Liver (tissue), 9 donors: ENCODE measurements around the gene NDUFS3. TPM values are rescaled to one million over a fixed set of nuclear protein-coding genes. Genes with fewer than 3 reads are reported as not detected.

ENCODE experiments used
- DNase-seq: peaks from one replicate; pipeline ENCODE4 v3.0.0-alpha.2; 2017; ENCODE audit warnings: low spot score
- H3K27ac ChIP-seq, 2 donors: one replicate each; pipeline ENCODE4 v1.7.0; 2013; ENCODE audit warnings: inconsistent platforms in 2 of 2, low read length in 2 of 2, control low read depth in 1 of 2, low read depth in 1 of 2, mild to moderate bottlenecking in 1 of 2
- H3K27me3 ChIP-seq, 4 donors: one replicate each; pipeline versions ENCODE4 v1.6.1 to v1.7.0; 2013; ENCODE audit warnings: low read length in 3 of 4, inconsistent platforms in 1 of 4, mild to moderate bottlenecking in 1 of 4, moderate library complexity in 1 of 4; ENCODE audit not compliant: control insufficient read depth in 4 of 4, insufficient read depth in 4 of 4
- H3K36me3 ChIP-seq, 4 donors: one replicate each; pipeline versions ENCODE4 v1.6.1 to v1.7.0; 2013; ENCODE audit warnings: low read length in 3 of 4, mild to moderate bottlenecking in 3 of 4, low read depth in 1 of 4, moderate library complexity in 1 of 4; ENCODE audit not compliant: control insufficient read depth in 4 of 4, insufficient read depth in 3 of 4
- H3K4me1 ChIP-seq, 4 donors: one replicate each; pipeline versions ENCODE4 v1.6.1 to v1.7.0; 2013; ENCODE audit warnings: low read length in 3 of 4, mild to moderate bottlenecking in 3 of 4, moderate library complexity in 1 of 4; ENCODE audit not compliant: control insufficient read depth in 4 of 4, insufficient read depth in 4 of 4
- H3K4me3 ChIP-seq, 3 donors: one replicate each; pipeline versions ENCODE4 v1.6.1 to v1.7.0; 2013; ENCODE audit warnings: low read length in 3 of 3, control low read depth in 1 of 3, low read depth in 1 of 3, mild to moderate bottlenecking in 1 of 3
- H3K9ac ChIP-seq, 2 donors: one replicate each; pipeline ENCODE4 v1.7.0; 2013; ENCODE audit warnings: low read length in 2 of 2, mild to moderate bottlenecking in 2 of 2, moderate library complexity in 2 of 2, control low read depth in 1 of 2, low read depth in 1 of 2
- H3K9me3 ChIP-seq, 4 donors: one replicate each; pipeline versions ENCODE4 v1.6.1 to v1.7.0; 2013; ENCODE audit warnings: low read length in 3 of 4; ENCODE audit not compliant: control insufficient read depth in 4 of 4
- ATF3 ChIP-seq: IDR thresholded peaks from 2 replicates; pipeline ENCODE4 v1.6.1; 2016; ENCODE audit warnings: antibody characterized with exemption
- CTCF ChIP-seq: fragments of 150-350 bp; IDR thresholded peaks from 2 replicates; pipeline ENCODE4 v1.5.1; 2017; ENCODE audit warnings: improper control_type of control experiment, low read depth, low read length; ENCODE audit not compliant: missing input control
- EGR1 ChIP-seq, 2 donors: IDR thresholded peaks; 2 replicates each; pipeline ENCODE4 v1.6.1; 2016 to 2018; ENCODE audit warnings: antibody characterized with exemption in 2 of 2, low read depth in 2 of 2
- FOXA1 ChIP-seq: IDR thresholded peaks from 2 replicates; pipeline ENCODE4 v1.6.1; 2016; ENCODE audit warnings: antibody characterized with exemption
- FOXA2 ChIP-seq: IDR thresholded peaks from 2 replicates; pipeline ENCODE4 v1.6.1; 2016; ENCODE audit warnings: antibody characterized with exemption
- HNF4A ChIP-seq, 2 donors: conservative IDR thresholded peaks; 2 replicates each; pipeline ENCODE4 v1.6.1; 2016; ENCODE audit warnings: antibody characterized with exemption in 2 of 2, mild to moderate bottlenecking in 2 of 2
- HNF4G ChIP-seq: IDR thresholded peaks from 2 replicates; pipeline ENCODE4 v1.6.1; 2016; ENCODE audit warnings: antibody characterized with exemption
- JUND ChIP-seq, 2 donors: IDR thresholded peaks; 2 replicates each; pipeline ENCODE4 v1.6.1; 2016; ENCODE audit warnings: antibody characterized with exemption in 2 of 2
- MAX ChIP-seq: IDR thresholded peaks from 2 replicates; pipeline ENCODE4 v1.6.1; 2016; ENCODE audit warnings: antibody characterized with exemption
- NR2F2 ChIP-seq: IDR thresholded peaks from 2 replicates; pipeline ENCODE4 v1.6.1; 2016; ENCODE audit warnings: antibody characterized with exemption
- RAD21 ChIP-seq, 2 donors: IDR thresholded peaks; 2 replicates each; pipeline ENCODE4 v1.6.1; 2016; ENCODE audit warnings: antibody characterized with exemption in 2 of 2, mild to moderate bottlenecking in 2 of 2
- REST ChIP-seq: IDR thresholded peaks from 2 replicates; pipeline ENCODE4 v1.6.1; 2016; ENCODE audit warnings: antibody characterized with exemption, mild to moderate bottlenecking
- RXRA ChIP-seq, 2 donors: IDR thresholded peaks; 2 replicates each; pipeline ENCODE4 v1.6.1; 2017 to 2018; ENCODE audit warnings: antibody characterized with exemption in 2 of 2, mild to moderate bottlenecking in 1 of 2
- SP1 ChIP-seq: IDR thresholded peaks from 2 replicates; pipeline ENCODE4 v1.6.1; 2018; ENCODE audit warnings: antibody characterized with exemption, mild to moderate bottlenecking
- TAF1 ChIP-seq: conservative IDR thresholded peaks from 2 replicates; pipeline ENCODE4 v1.6.1; 2016; ENCODE audit warnings: antibody characterized with exemption, mild to moderate bottlenecking
- YY1 ChIP-seq: IDR thresholded peaks from 2 replicates; pipeline ENCODE4 v1.6.1; 2016; ENCODE audit warnings: antibody characterized with exemption, mild to moderate bottlenecking
- ZBTB33 ChIP-seq: IDR thresholded peaks from 2 replicates; pipeline ENCODE4 v1.6.1; 2016; ENCODE audit warnings: antibody characterized with exemption
- WGBS: extraction: QIAGEN DNeasy Blood & Tissue Kit; methylation state at CpG from one replicate; pipeline ENCODE4 v1.1.7; 2013; 5-methylcytosine and 5-hydroxymethylcytosine counted together
- polyA plus RNA-seq, 2 donors: library from polyadenylated mRNA; stranded (reverse) in 1 of 2; unstranded in 1 of 2; fragments of 200-250 nt in 1 of 2; fragments of >200 nt in 1 of 2; fragmentation: Nextera tagmentation in 1 of 2; extraction: Ambion mirVana in 1 of 2; gene quantifications; one replicate each; pipeline versions ENCODE4 v1.2.1 to v1.2.3, GENCODE V29; 2013 to 2015
- total RNA-seq, 2 donors: library from RNA; depleted of rRNA; stranded (reverse); fragments of >200 nt; gene quantifications; one replicate each; pipeline ENCODE4 v1.2.3, GENCODE V29; 2014
- donor health status: healthy.
- donor health status: healthy.
- donor health status: healthy.
- donor health status: healthy.
- donor health status: healthy.

NDUFS3 gene
- total and polyA plus RNA-seq, 4 donors = 43.8 to 101 (median 67.8) TPM

- H3K4me1 ChIP-seq = peaks cover 0 to 6% (median 2%) of the 10 kb centered on the region in 4 donors
- DNase-seq = no peak
- no peaks in the 10 kb centered on the region for H3K36me3 ChIP-seq
- 89% methylated on average over 2 of the region's 2 CpGs for WGBS
- peaks cover 0 to 7% (median 2%) of the 10 kb centered on the region in 4 donors for H3K27me3 ChIP-seq
- H3K9ac ChIP-seq = no peak overlapping the region
- H3K9me3 ChIP-seq = peaks cover 0 to 7% (median 1%) of the 10 kb centered on the region in 4 donors
- no peak overlapping the region for H3K4me3 ChIP-seq
- no peak overlapping the region for H3K27ac ChIP-seq
- no peak for TF ChIP-seq JUND (IDR thresholded peaks at IDR 0.05)
- TF ChIP-seq ZBTB33 = no peak
- TF ChIP-seq SP1 = no peak
- no peak for TF ChIP-seq CTCF
- no peak for TF ChIP-seq RXRA (IDR thresholded peaks at IDR 0.05)
- no peak for TF ChIP-seq MAX
- no peak for TF ChIP-seq REST
- no peak for TF ChIP-seq NR2F2
- TF ChIP-seq RAD21 (IDR thresholded peaks at IDR 0.05) = no peak
- TF ChIP-seq TAF1 = no peak
- TF ChIP-seq EGR1 (IDR thresholded peaks at IDR 0.05; ENCODE audit: low read depth in 2 of 2) = no peak
- TF ChIP-seq FOXA1 = no peak
- TF ChIP-seq FOXA2 = no peak
- TF ChIP-seq YY1 = no peak
Measured at GRCh38 chr11:47592970-47593369, 14.1 kb downstream of the NDUFS3 start.

GRCh38 chr11:47593492-47593933 lies 14.6 kb downstream of the NDUFS3 start:
- Histone ChIP-seq H3K4me1 (peaks cover 0 to 6% (median 2%) of the 10 kb centered on the region in 4 donors), H3K36me3 (no peaks in the 10 kb centered on the region), H3K9ac (no peak overlapping the region), H3K9me3 (peaks cover 0 to 7% (median 1%) of the 10 kb centered on the region in 4 donors), H3K27ac (no peak overlapping the region), H3K4me3 (peak overlapping the region in 1 of 3 donors; percentile 33), H3K27me3 (peaks cover 0 to 7% (median 2%) of the 10 kb centered on the region in 4 donors)
- DNase-seq = no peak
- WGBS = 18% methylated on average over 6 of the region's 6 CpGs
- TF ChIP-seq EGR1 (IDR thresholded peaks at IDR 0.05; ENCODE audit: low read depth in 2 of 2) (no peak), ATF3 (no peak), MAX (no peak), NR2F2 (no peak), REST (no peak), SP1 (no peak), TAF1 (no peak), HNF4G (no peak), FOXA1 (no peak), HNF4A (conservative IDR thresholded peaks at IDR 0.05) (no peak), YY1 (no peak), RAD21 (IDR thresholded peaks at IDR 0.05) (no peak), ZBTB33 (no peak), JUND (IDR thresholded peaks at IDR 0.05) (no peak)
